CD14-positive monocyte (primary cell): ENCODE data around the gene GRWD1. TPM values are rescaled to one million over a fixed set of nuclear protein-coding genes. Genes with fewer than 3 reads are reported as not detected.

Experiments
- DNase-seq, 3 donors: peaks; one replicate each; pipeline ENCODE4 v3.0.0-alpha.2; 2011 to 2022
- H2AFZ ChIP-seq: 2 replicates; pipeline ENCODE4 v1.6.0; 2012; ENCODE audit warnings: mild to moderate bottlenecking, low read depth, low read length, inconsistent platforms; ENCODE audit not compliant: insufficient read depth, poor library complexity, severe bottlenecking
- H3K27ac ChIP-seq, 2 donors: 1 replicate in 1 of 2; 2 replicates in 1 of 2; pipeline ENCODE4 v1.5.1; 2012 to 2013; ENCODE audit warnings: low read length in 2 of 2, control low read depth in 1 of 2, inconsistent platforms in 1 of 2, low read depth in 1 of 2, mild to moderate bottlenecking in 1 of 2
- H3K27me3 ChIP-seq, 2 donors: one replicate each; pipeline versions ENCODE4 v1.6.0 to v1.6.1; 2011 to 2013; ENCODE audit warnings: low read length in 2 of 2; ENCODE audit not compliant: control insufficient read depth in 2 of 2, insufficient read depth in 2 of 2
- H3K36me3 ChIP-seq, 2 donors: replicated peaks in 1 of 2; 1 replicate in 1 of 2; 2 replicates in 1 of 2; pipeline versions ENCODE4 v1.5.1 to v1.6.1; 2012 to 2013; ENCODE audit warnings: low read length in 2 of 2, control low read depth in 1 of 2, inconsistent platforms in 1 of 2, mild to moderate bottlenecking in 1 of 2; ENCODE audit not compliant: insufficient read depth in 2 of 2, control insufficient read depth in 1 of 2
- H3K4me1 ChIP-seq, 2 donors: 1 replicate in 1 of 2; 2 replicates in 1 of 2; pipeline versions ENCODE4 v1.5.1 to v1.6.1; 2012 to 2013; ENCODE audit warnings: low read length in 2 of 2, control low read depth in 1 of 2, inconsistent platforms in 1 of 2, mild to moderate bottlenecking in 1 of 2, moderate library complexity in 1 of 2; ENCODE audit not compliant: insufficient read depth in 2 of 2, control insufficient read depth in 1 of 2
- H3K4me2 ChIP-seq: replicated peaks from 2 replicates; pipeline ENCODE3; 2012; ENCODE audit warnings: low read length, moderate library complexity, mild to moderate bottlenecking; ENCODE audit not compliant: poor library complexity, severe bottlenecking; ENCODE audit errors: extremely low read depth
- H3K4me3 ChIP-seq, 3 experiments: fragments of 200-600 bp in 1 of 3; sonication (generic) in 1 of 3; replicated peaks in 1 of 3; 1 replicate in 2 of 3; 2 replicates in 1 of 3; pipeline ENCODE4 v1.5.1; 2011 to 2013; ENCODE audit warnings: low read length in 3 of 3, mild to moderate bottlenecking in 3 of 3, control low read depth in 2 of 3, low read depth in 2 of 3, inconsistent platforms in 1 of 3, moderate library complexity in 1 of 3
- H3K79me2 ChIP-seq: 2 replicates; pipeline ENCODE4 v1.6.0; 2012; ENCODE audit warnings: mild to moderate bottlenecking, control low read depth, inconsistent platforms, low read length, moderate library complexity; ENCODE audit not compliant: insufficient read depth
- H3K9ac ChIP-seq: 2 replicates; pipeline ENCODE4 v1.6.0; 2017; ENCODE audit warnings: low read length, mild to moderate bottlenecking; ENCODE audit not compliant: insufficient read depth, poor library complexity, severe bottlenecking
- H3K9me3 ChIP-seq, 2 donors: replicated peaks in 1 of 2; 1 replicate in 1 of 2; 2 replicates in 1 of 2; pipeline versions ENCODE4 v1.5.1 to v1.6.1; 2012 to 2013; ENCODE audit warnings: low read length in 2 of 2, control low read depth in 1 of 2; ENCODE audit not compliant: control insufficient read depth in 1 of 2, insufficient read depth in 1 of 2
- H4K20me1 ChIP-seq: 2 replicates; pipeline ENCODE4 v1.6.0; 2012; ENCODE audit warnings: mild to moderate bottlenecking, low read length, control low read depth, moderate library complexity; ENCODE audit not compliant: insufficient read depth
- H3K27ac Mint-ChIP-seq, 7 donors: one replicate each; pipeline ENCODE4 v1.8.0; 2020; ENCODE audit warnings: mild to moderate bottlenecking in 7 of 7, mixed read lengths in 7 of 7, moderate library complexity in 6 of 7, inconsistent platforms in 2 of 7
- H3K27me3 Mint-ChIP-seq, 3 donors: one replicate each; pipeline ENCODE4 v1.8.0; 2021 to 2022; ENCODE audit warnings: low read depth in 3 of 3, mild to moderate bottlenecking in 3 of 3, mixed read lengths in 3 of 3, moderate library complexity in 3 of 3, inconsistent platforms in 1 of 3
- H3K36me3 Mint-ChIP-seq, 2 donors: one replicate each; pipeline ENCODE4 v1.8.0; 2020; ENCODE audit warnings: mixed read lengths in 2 of 2, inconsistent platforms in 1 of 2, mild to moderate bottlenecking in 1 of 2
- H3K4me1 Mint-ChIP-seq: one replicate; pipeline ENCODE4 v1.8.0; 2020; ENCODE audit warnings: mild to moderate bottlenecking, mixed read lengths
- H3K4me3 Mint-ChIP-seq, 2 donors: one replicate each; pipeline ENCODE4 v1.8.0; 2020; ENCODE audit warnings: mild to moderate bottlenecking in 2 of 2, mixed read lengths in 2 of 2, moderate library complexity in 1 of 2
- H3K9me3 Mint-ChIP-seq, 7 donors: one replicate each; pipeline ENCODE4 v1.8.0; 2020 to 2022; ENCODE audit warnings: mixed read lengths in 7 of 7, mild to moderate bottlenecking in 6 of 7, moderate library complexity in 6 of 7, inconsistent platforms in 2 of 7
- CTCF ChIP-seq: fragments of 200-600 bp; IDR thresholded peaks from one replicate; pipeline ENCODE4 v1.8.0; 2022; ENCODE audit warnings: antibody characterized with exemption, mild to moderate bottlenecking
- WGBS: methylation state at CpG from one replicate; pipeline ENCODE4 v1.1.5; 2013; ENCODE audit warnings: missing lambda C conversion rate; ENCODE audit not compliant: insufficient coverage; 5-methylcytosine and 5-hydroxymethylcytosine counted together
- intact Hi-C, 2 donors: fragments of 100-400 bp; cut with micrococcal nuclease; formaldehyde crosslinking; loops; one replicate each; pipeline versions ENCODE4 v1.15.0 to v1.15.1; 2023
- polyA plus RNA-seq, 3 donors: library from polyadenylated mRNA; depleted of rRNA in 1 of 3; unstranded in 2 of 3; stranded (reverse) in 1 of 3; fragments of 300-500 nt in 2 of 3; fragments of >200 nt in 1 of 3; fragmentation: Illumina TruSeq in 2 of 3; gene quantifications; 1 replicate in 2 of 3; 2 replicates in 1 of 3; pipeline ENCODE4 v1.2.3, GENCODE V29; 2012 to 2021

Gene GRWD1
- polyA plus RNA-seq, 3 donors, result 3.7 to 13.9 (median 10.0) TPM

GRCh38 chr19:48428670-48429069, 17.1 kb upstream of the GRWD1 start:
- H3K4me1 ChIP-seq, result peaks cover 13% of the 10 kb centered on the region in 2 donors
- H3K79me2 ChIP-seq, result no peaks in the 10 kb centered on the region
- no peaks in the 10 kb centered on the region for H3K36me3 ChIP-seq
- no peaks in the 10 kb centered on the region for H4K20me1 ChIP-seq
- Mint-ChIP-seq H3K36me3 (peaks cover 0 to 2% of the 10 kb centered on the region in 2 donors), H3K27ac (no peak overlapping the region), H3K27me3 (peaks cover 1 to 3% (median 2%) of the 10 kb centered on the region in 3 donors), H3K4me1 (peaks cover 15% of the 10 kb centered on the region), H3K4me3 (no peak overlapping the region), H3K9me3 (peaks cover 0 to 1% (median 0%) of the 10 kb centered on the region in 7 donors)
- intact Hi-C loops, result no loop called here
- no peak overlapping the region for H3K4me2 ChIP-seq
- no peak overlapping the region for H2AFZ ChIP-seq
- H3K27me3 ChIP-seq, result no peaks in the 10 kb centered on the region
- TF ChIP-seq CTCF, result no peak
- no peaks in the 10 kb centered on the region for H3K9me3 ChIP-seq
- peak in 1 of 3 donors; percentile 16 for DNase-seq
- WGBS, result no CpG with 5 or more reads among the region's 1 CpG
- no peak overlapping the region for H3K4me3 ChIP-seq
- no peak overlapping the region for H3K27ac ChIP-seq
- H3K9ac ChIP-seq, result no peak overlapping the region

- peaks cover 0 to 1% (median 0%) of the 10 kb centered on the region in 7 donors for H3K9me3 Mint-ChIP-seq
Measured at GRCh38 chr19:48433337-48433736, 12.4 kb upstream of the GRWD1 start.

More at GRCh38 chr19:48433337-48433736, 12.4 kb upstream of the GRWD1 start:
- no CpG with 5 or more reads among the region's 8 CpGs for WGBS
- DNase-seq, result no peak
- Mint-ChIP-seq H3K27ac (no peak overlapping the region), H3K4me3 (no peak overlapping the region), H3K4me1 (peaks cover 6% of the 10 kb centered on the region), H3K27me3 (peaks cover 3 to 7% (median 5%) of the 10 kb centered on the region in 3 donors), H3K36me3 (peaks cover 2% of the 10 kb centered on the region in 2 donors)
- no peaks in the 10 kb centered on the region for H4K20me1 ChIP-seq
- no peaks in the 10 kb centered on the region for H3K4me1 ChIP-seq
- no peak overlapping the region for H3K4me2 ChIP-seq
- H3K27me3 ChIP-seq, result no peaks in the 10 kb centered on the region
- no peak overlapping the region for H3K9ac ChIP-seq
- H2AFZ ChIP-seq, result no peak overlapping the region
- intact Hi-C loops, result no loop called here
- TF ChIP-seq CTCF, result no peak
- H3K36me3 ChIP-seq, result no peaks in the 10 kb centered on the region
- H3K27ac ChIP-seq, result no peak overlapping the region
- H3K9me3 ChIP-seq, result no peaks in the 10 kb centered on the region
- H3K4me3 ChIP-seq, result no peak overlapping the region
- no peaks in the 10 kb centered on the region for H3K79me2 ChIP-seq
